Measurements from ENCODE around the gene AHNAK.

- TF ChIP-seq EZH2 (IDR thresholded peaks at IDR 0.05; ENCODE audit: borderline replicate concordance, low read depth, low read length, poor library complexity, severe bottlenecking) (no peak), CTCF (conservative IDR thresholded peaks at IDR 0.05; ENCODE audit: low read depth, low read length) (no peak)
Measured at GRCh38 chr11:62418733-62419132, 127.9 kb downstream of the AHNAK start, which contains the start of gene SCGB1A1.

All from A673 (cell line).